GM18508 (cell line): Measurements from ENCODE around the gene CASTOR1.

Experiments
- ATAC-seq: cut with Tn5 transposase; IDR thresholded peaks from one replicate; pipeline ENCODE4 v1.9.1; 2021; ENCODE audit warnings: moderate number of reproducible peaks; ENCODE audit not compliant: insufficient read depth, unreplicated experiment

The CASTOR1 gene

GRCh38 chr22:30286813-30287647 lies 2.3 kb downstream of the CASTOR1 start:
- no peak for ATAC-seq

- no peak for ATAC-seq
Observed at GRCh38 chr22:30286331-30286730, 3.0 kb downstream of the CASTOR1 start.

- ATAC-seq = no peak
Observed at GRCh38 chr22:30285846-30286200, 3.5 kb downstream of the CASTOR1 start.

- no peak for ATAC-seq
Observed at GRCh38 chr22:30285176-30285845, 4.0 kb downstream of the CASTOR1 start.

- no peak for ATAC-seq
Observed at GRCh38 chr22:30284666-30285065, 4.6 kb downstream of the CASTOR1 start.

GRCh38 chr22:30284172-30284571 lies 5.1 kb downstream of the CASTOR1 start:
- no peak for ATAC-seq

- no peak for ATAC-seq
Observed at GRCh38 chr22:30283342-30283741, 6.0 kb downstream of the CASTOR1 start.

- ATAC-seq = no peak
Observed at GRCh38 chr22:30282616-30283046, 6.7 kb downstream of the CASTOR1 start.

- no peak for ATAC-seq
Observed at GRCh38 chr22:30280505-30280904, 8.8 kb downstream of the CASTOR1 start.

- no peak for ATAC-seq
Observed at GRCh38 chr22:30279932-30280331, 9.4 kb downstream of the CASTOR1 start.

- ATAC-seq = no peak
Observed at GRCh38 chr22:30279046-30279788, 10.1 kb downstream of the CASTOR1 start.

GRCh38 chr22:30277547-30278344 lies 11.6 kb downstream of the CASTOR1 start:
- no peak for ATAC-seq

GRCh38 chr22:30276039-30276438 lies 13.3 kb downstream of the CASTOR1 start:
- no peak for ATAC-seq

- no peak for ATAC-seq
Observed at GRCh38 chr22:30275625-30276024, 13.7 kb downstream of the CASTOR1 start.

GRCh38 chr22:30274437-30274812 lies 14.9 kb downstream of the CASTOR1 start:
- no peak for ATAC-seq

- no peak for ATAC-seq
Observed at GRCh38 chr22:30273711-30274436, 15.4 kb downstream of the CASTOR1 start.

GRCh38 chr22:30272781-30273601 lies 16.3 kb downstream of the CASTOR1 start:
- no peak for ATAC-seq

- ATAC-seq = no peak
Observed at GRCh38 chr22:30270832-30271231, 18.5 kb downstream of the CASTOR1 start.

GRCh38 chr22:30268331-30268730 lies 21.0 kb downstream of the CASTOR1 start:
- no peak for ATAC-seq
